Activated CD8-positive, alpha-beta memory T cell treated with anti-CD3 and anti-CD28 coated beads for 48 hours (primary cell): Measurements from ENCODE around the gene OSR1.
"Not testable (repeated sequence)": the region's sequence is repeated elsewhere in the genome, so short reads cannot be mapped to it uniquely, and the experiment has no call there.

Experiments
- DNase-seq, 3 experiments: peaks; one replicate each; pipeline ENCODE4 v3.0.0-alpha.2; 2020; ENCODE audit warnings: low read depth in 2 of 3, low spot score in 2 of 3

OSR1 gene

DNA sequence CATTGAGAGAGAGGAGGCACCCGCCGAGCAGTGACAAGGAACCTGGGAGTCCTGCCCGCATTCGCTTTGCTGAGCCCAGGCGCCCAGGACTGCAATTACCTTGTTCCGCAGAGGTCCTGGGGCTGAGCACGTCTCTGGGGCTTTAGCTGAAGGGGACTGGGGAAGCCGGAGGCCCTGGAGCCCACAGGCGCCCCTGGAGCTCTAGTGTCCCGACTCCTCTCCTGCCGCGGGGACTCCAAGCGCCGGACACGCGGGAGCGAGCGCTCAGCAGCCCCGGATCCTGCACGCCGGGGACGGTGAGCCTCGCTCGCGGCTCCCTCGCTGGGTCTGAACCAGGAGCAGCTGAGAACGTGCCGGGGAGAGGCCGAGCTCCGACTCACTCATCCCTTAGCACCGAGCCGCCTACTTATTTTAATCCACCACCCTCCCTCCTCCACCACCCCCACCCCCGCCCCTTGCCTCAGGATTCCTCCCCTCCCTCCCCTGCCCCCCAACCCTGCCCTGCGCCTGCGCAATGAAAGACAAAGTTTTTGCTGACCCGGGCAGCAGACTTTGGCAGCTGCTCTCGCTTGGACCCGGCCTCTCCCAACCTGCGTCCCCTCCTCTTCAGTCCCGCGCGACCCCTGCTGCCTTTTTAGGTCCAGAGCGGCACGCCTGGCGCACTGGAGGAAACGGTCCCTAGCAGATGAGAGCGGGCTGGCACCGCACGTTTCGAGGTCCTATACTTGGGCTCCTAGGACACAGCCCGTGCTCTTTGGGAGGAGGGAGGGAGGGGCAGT is at the start of gene OSR1:
Gene OSR1 (minus strand): TSS at position 382 of the 779 bp plus-strand sequence. CDS start 4,818 bp downstream, outside the sequence.
- DNase-seq = no peak

DNA sequence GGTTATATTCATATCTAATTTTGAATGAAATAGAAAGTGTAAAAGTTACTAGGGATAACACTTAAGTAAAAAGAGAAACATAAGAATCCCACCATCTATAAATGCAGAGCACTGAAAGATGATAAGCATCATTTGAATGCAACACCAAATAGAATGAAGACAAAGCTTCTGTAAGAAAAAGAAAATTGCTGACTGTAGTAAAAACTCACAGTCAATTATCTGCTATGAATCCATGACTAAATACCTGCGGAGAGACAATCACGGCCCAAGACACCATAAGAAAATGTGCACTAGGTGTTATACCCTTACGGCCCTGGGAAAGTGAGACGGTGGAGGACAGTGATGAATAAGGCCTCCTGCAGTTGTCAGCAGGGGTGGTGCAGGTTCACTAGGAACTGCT is 45.4 kb upstream of the OSR1 start:
- no peak for DNase-seq

DNA sequence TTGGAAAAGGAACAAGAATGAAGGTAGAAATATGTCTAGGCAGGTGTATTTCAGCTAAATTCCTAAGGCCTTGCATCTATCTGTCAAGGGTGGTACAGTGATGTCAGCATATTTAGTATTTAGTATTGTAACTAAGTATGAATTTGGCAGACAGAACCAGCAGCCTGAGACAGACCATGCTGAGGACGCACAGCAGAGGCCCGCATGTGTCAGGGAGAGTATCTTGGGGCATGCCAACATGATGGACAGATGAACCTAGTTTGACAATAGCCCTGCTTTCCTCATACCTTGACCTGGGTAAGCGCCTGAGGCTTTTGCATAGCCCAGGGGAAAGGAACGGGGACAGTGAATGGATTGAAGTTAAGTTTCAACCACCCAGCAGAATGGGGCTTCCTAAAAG is 33.8 kb upstream of the OSR1 start:
- DNase-seq = no peak

DNA sequence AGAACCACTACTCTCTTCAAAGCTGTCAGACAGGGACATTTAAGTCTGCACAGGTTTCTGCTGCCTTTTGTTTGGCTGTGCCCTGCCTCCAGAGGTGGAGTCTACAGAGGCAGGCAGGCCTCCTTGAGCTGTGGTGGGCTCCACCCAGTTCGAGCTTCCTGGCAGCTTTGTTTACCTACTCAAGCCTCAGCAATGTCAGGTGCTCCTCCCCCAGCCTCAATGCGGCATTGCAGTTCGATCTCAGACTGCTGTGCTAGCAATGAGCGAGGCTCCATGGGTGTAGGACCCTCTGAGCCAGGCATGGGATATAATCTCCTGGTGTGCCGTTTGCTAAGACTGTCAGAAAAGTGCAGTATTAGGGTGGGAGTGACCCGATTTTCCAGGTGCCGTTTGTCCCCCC is 31.0 kb upstream of the OSR1 start:
- DNase-seq = not testable (repeated sequence)

DNA sequence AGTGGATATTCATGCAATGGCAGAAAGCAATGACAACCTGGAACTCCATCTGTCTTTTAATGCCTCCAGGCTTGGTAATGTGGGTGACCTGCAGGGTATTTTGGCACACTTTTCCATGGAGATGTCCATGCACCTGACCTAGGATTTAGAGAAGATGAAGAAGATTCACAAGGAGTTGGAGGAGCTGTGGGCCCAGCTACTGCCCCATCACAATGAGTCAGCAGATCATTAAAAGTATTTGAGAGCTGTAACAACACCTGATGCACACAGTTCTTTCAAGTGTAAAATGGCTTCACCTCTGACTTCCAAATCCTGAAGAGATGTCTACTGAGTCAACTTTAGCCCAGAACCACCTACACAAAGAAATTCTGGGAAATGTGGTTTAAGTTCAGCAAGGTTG is 22.1 kb upstream of the OSR1 start:
- no peak for DNase-seq

DNA sequence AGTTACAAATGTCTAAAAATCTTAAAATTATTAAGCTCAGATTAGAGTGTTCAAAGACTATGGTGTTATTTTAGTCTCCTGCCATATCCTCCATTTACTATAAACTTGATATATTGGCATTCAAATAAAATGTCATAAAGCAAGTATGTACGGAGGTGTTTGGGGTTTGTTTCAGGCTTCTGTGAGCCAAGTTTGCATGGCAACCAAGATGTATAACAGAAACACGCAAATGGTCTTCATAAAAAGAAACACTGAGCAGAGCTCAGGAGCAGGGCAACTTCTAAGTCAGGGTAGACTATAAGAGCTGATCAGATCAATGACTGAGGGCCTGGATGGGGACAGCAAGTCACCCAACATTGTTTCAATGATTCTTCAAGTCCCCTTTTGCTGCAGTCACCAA is 20.5 kb upstream of the OSR1 start:
- no peak for DNase-seq

DNA sequence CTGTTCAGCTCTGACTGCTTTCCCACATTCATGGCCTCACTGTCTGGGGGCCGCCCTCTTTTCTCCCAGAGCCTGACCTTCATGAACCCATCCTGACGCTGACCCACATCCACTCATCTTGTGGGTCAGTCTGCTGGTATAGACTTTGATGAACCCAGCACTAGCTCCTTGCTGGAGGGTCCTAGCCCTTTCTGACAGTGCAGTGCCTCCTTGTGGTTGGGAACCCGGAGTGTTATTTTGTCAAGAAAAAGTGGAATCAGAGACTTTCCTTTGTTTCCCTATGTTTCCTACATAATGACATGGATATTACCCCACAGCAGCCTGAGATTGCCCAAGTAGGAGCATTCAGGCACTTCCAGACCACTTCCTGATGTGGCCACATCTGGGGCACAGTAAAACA is 19.3 kb upstream of the OSR1 start:
- DNase-seq = no peak

DNA sequence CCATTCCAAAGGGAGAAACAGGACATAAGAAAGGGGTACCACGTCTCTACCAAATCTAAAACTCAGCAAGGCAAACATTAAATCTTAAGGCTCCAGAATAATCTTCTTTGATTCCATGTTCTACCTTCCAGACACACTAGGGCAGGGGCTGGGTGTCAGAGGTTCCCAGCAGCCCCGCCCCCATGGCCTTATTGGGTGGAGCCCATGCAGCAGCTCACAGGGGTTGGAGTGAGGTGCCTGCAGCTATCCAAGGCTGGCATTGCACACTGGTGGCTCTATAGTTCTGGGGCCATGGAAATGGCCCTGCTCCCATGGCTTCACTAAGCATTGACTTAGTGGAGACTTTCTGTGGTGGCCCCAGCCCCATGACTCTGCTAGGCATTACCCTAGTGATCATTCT is 14.9 kb upstream of the OSR1 start:
- no peak for DNase-seq

DNA sequence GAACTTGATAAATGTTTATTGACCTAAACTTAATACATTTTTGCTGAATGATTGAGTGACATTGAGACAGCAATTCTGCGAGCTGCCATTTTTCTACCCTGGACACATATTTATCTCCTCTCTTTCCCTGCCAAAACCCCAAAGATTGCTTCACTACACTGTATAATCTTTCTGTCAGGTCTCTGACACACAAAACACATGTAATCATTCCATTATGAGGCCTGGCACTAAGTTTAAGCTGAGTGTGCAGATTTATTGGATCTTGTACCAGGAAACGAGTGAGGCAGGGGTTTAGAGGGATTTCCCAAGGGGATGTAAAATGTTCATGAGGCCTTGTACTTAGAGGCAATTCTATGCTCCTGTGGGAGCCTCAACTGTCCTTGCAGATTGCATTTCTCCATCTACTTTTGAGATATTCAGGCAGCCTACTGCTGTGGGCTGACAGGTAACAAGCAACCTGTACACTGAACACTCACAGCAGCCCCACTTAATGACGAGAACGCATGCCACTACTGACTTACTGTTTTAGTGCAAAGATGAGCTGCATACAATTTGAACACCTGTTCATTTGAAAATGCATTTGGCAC is 13.7 kb upstream of the OSR1 start:
- no peak for DNase-seq

DNA sequence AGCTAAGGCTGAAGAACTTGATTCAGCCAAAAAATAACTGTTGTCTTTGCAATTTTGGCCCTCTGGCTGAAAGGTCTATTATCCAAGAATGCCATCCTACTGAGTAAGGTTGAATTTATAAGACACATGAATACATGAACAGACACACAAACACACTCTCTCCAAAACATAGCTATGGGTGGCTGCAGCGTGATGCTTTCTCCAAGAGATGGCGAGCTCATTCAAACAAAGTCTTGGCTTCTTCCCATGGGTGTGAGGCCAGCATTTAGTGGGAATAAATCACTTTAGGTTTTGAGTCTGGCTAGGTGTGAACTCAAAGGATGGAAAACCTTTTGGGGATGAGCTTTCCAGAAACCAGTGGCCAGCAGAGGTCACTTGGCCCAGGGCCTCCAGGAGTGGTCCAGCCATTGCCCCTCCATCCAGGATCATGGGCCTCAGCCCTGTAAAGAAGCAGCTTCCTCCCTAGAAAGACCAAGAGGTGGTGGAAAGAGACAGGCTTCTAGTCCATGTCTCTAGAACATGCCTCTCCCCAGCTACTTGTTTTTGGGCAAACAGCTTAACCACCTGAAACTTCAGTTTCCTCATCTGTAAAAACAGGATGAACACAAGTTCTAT is 11.0 kb upstream of the OSR1 start:
- no peak for DNase-seq

DNA sequence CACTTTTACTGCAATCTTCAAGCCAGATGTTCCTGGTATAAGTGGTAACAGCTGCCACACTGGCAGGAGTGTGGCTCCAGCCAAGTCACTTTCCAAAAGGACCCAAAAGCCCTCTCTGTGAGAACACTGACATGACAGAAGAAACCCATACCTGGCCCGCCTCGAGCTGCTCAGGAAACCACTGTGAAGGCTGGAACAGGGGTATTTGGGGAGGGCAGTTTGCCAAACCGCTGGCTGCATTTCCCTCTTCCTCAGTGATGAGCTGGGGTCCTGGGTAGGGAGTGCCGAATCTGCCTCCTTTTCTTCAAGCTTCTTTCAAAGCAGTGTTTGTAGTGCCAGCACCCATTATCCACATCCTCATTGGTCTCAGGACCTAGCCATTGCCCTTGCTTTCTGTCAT is 10.3 kb upstream of the OSR1 start:
- DNase-seq = no peak

DNA sequence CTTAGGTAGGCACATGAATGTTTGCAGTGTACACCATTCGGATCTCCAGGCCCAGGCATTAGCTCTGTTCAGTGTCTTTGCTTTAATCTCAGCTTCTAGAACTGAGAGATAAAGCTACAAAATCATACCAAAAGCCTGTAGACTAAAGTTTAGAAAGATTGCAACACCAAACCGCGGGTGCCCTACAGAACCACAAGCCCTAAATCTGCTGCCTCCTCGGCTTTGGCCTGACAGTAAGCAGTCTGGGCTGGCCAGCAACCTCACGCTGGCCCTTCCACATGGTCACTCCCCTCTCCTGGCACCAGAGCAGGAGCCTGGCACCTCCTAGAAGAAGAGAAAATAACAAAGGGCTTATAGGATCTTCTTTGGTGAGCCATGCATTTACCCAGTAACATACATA is 8.9 kb upstream of the OSR1 start:
- DNase-seq = no peak

DNA sequence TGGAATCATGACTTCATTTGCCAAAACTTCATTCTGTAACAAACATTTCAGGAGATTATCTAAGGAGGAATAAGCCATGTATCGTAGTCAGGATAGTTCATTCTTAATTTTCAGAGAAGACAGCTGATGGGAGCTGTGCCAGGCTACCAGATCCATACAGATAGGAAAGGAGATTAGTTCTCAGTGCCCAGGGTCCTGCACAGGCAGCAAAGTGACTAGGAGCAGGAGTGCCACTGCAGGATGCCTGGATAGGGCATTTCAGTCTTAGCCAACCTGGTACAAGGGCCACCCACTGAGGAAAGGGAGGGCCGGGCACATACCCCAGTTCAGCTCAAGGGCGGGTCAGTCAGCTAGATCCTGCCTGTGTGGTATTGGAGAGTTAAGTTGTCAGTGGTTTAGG is 6.7 kb upstream of the OSR1 start:
- DNase-seq = no peak

DNA sequence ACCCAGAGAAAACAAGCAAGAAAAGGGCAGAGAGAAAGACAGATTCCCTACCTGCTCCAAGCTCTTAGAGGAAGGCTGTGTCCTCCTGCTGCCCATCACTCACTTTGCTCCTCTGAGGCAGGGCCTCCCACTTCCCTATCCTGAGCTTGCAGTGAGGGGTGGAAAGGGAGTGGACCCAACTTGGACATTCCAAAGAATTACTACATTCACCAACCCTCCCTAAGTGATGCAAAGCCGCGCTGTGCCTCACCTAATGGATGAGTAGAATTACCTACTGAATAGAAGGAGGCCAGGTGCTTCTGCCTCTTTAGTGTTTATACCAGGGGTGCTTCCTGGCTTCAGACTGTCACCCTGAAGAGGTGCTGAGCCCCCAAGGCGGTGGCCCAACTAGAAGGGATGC is 5.6 kb upstream of the OSR1 start:
- no peak for DNase-seq

DNA sequence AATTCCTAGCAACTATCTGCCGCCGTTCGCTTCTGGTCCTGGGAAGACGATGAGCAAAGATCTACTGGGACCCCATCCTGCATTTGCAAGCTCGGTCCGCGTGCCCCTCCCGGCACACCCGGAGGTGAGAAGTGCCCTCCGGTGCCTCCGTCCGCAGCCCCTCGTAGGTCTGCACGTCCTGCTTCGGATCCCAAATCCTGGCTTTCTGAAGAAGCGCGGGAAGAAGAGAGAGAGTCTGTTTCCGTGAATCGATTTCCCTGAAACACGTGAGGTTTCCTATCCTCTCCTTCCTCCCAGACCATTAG is 5.0 kb upstream of the OSR1 start:
- no peak for DNase-seq

DNA sequence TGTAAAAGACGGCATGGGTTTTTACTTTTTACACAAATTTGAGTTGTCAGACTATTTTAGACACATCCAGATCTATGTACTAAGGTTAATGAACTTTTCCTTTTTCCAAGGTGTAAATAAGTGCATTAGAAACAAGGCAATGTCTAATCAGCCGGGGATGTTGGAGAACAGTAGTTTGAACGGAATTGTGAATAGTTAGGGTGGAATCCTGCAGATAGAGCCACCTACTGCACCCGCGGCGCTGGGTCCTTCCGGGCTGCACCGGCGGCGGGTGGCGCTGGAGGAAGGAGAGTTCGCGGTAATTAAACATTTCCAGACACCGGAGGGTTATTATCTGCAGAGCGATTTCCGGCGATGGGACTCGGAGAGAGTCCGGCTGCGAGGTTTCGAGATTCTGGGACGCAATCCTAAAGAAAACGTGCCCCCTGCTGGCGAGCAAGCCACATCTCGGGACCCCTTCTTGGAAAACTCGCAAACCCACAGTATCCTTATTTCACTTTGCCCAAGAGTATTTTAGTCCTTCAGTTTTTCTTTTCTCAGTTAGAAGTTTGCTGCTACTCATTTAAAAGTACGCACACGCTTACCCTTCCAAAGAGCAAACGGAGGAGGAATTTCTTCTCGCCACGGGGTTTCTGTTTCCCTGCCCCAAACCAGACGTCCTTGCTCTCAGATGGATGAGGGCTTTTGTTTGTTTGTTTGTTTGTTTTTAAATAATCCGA is 4.5 kb upstream of the OSR1 start:
- DNase-seq = no peak

DNA sequence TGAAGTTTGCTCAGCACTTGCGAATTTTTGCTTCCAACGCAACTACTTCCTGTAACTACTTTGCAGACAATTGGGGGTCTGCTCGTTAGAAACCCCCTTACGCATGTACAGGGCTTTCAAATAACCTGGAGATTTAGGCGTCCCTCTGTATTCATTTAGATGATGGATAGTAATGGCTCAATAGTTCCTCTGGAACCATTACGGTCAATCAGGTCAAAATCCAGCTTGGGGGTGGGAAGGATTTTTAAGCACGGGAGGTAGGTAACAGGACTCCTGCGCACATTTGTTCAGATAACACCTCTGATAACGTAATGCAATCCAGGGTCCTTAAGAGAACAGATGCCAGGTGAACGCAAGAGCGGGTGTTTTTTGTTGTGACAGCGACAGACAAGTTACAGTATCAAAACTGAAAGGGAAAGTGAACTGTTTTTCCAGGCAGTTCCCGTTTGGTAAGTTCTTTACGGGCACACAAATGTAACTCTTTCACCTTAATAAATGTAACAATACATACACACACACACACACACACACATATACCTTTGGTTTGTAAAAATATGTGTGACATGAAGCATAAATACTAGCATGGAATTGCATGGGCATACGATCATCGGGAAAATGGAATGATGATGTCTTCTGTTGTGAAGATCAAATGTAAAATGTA is 3.8 kb upstream of the OSR1 start:
- no peak for DNase-seq

DNA sequence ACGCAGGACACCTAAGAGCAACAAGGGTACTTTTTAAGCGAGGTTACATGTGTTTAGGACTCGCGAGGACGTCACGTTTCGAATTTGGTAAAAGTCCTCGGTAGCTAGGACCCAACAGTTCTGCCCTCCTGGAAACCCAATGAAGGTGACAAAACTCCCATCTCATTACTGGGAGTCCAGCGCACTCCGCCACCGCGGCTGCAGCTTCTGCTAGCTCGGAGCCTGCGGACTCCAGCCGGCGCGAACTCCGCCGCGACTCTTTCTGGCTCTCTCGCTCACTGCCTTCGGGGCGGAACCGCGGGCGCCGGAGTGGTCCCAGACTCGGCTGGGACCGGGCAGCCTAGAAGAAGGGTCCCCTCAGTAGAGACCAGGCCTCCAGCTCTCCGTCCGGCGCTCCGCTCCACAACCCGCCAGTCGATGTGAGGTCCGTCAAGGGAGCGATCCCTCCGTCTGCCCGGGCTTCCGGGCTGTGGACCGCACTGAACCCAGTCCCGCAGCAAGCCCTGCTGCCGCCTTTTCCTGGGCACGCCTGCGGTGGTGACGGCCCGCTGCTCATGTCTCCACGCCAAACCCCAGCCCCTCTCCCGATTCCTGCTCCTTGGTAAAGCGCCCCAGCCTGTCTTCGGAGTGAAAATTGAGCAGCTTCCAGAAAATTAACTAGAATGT is 3.0 kb upstream of the OSR1 start:
- no peak for DNase-seq

DNA sequence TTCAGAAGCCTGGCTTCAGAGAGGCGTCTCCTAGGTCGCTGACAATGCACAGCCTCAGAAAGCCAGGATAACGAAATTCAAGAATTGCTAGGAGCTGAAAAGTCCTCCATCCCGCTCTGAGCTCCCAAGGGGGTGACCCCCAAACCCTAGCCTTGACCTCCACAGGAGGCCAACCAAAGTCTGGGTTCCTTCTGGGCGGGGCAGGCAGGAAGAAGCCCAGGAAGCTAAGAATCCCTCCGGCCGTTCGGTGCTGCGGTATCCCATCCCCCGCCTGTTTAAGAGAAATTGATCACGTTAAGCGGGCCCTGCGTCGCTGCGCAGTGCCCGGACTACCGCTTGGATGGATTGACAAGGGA is 2.5 kb upstream of the OSR1 start:
- no peak for DNase-seq

DNA sequence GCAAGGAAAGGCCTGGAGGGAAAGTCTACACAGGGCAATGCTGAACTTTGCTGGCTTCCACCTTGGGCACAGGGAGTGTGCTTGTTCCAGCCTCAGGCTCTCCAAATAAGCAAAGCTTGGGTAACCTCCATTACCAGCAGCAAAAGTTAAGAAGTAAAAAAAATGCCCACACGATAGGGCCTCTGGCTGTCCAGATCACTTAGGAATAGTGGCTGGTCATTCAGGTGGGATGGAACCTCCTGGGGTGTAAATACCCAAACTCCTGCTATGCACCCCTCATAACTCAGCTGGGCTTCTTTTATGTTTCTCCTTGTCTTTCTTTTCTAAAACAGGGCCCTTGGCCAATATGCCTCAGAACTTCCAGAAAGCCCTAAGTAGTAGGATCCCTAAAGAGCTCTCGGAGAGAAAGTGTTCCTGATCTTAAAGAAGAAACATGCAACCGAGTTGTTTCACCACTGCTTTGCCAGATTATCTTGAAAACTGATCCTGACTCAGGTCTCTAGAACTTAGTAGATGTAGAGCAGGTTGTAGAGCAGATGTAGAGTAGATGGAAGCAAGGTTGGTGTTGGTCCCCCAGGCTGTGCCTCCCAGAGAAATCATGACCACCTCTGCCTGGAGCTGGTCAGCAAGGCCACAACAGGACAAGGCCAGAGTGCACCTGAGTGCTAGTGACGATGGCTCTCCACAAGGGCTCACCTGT is 2.0 kb upstream of the OSR1 start:
- DNase-seq = no peak

DNA sequence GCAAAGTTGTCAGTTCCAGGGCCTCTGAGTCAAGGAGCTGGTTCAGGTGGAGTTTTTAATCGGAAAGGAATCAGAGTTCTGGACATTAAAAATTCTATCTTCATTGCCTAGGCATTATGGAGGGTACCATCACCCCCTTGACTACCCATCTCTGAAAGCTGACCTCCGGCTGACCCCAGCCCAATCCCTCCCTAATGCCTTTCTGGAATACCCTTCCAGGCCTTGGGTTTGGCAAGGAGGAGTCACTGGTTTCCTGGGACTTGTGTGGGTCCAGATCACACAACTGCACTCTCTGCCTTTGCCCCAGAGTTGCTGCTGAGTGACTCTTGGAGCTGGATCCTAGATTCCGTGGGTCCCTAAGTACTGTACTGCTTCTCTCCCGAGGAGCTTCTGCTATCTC is 1.0 kb upstream of the OSR1 start:
- no peak for DNase-seq
